Activated T-helper 1 cell treated with Interleukin-2 at 50 U/mL for 16 hours (primary cell): ENCODE data around the gene SDC3.

Experiments used
- DNase-seq: peaks from one replicate; pipeline ENCODE4 v3.0.0-alpha.2; 2020; ENCODE audit warnings: low read depth

The SDC3 gene

GRCh38 chr1:30888975-30889374, 19.6 kb downstream of the SDC3 start:
- no peak for DNase-seq

GRCh38 chr1:30888391-30888790, 20.2 kb downstream of the SDC3 start:
- DNase-seq = no peak

GRCh38 chr1:30887485-30888315, 20.9 kb downstream of the SDC3 start:
- no peak for DNase-seq

- no peak for DNase-seq
Measured at GRCh38 chr1:30886710-30887428, 21.7 kb downstream of the SDC3 start.

- DNase-seq = no peak
Measured at GRCh38 chr1:30885570-30886522, 22.7 kb downstream of the SDC3 start.

GRCh38 chr1:30884723-30885122, 23.8 kb downstream of the SDC3 start:
- DNase-seq = no peak

- DNase-seq = no peak
Measured at GRCh38 chr1:30883389-30884172, 25.0 kb downstream of the SDC3 start.

GRCh38 chr1:30882678-30883388, 25.7 kb downstream of the SDC3 start:
- DNase-seq = no peak

GRCh38 chr1:30881319-30882181, 27.0 kb downstream of the SDC3 start:
- DNase-seq = no peak

- no peak for DNase-seq
Measured at GRCh38 chr1:30880678-30881318, 27.8 kb downstream of the SDC3 start.

- DNase-seq = no peak
Measured at GRCh38 chr1:30879940-30880677, 28.4 kb downstream of the SDC3 start.

- DNase-seq = no peak
Measured at GRCh38 chr1:30879126-30879786, 29.3 kb downstream of the SDC3 start.

- DNase-seq = no peak
Measured at GRCh38 chr1:30878559-30878958, 30.0 kb downstream of the SDC3 start.

GRCh38 chr1:30878016-30878415, 30.5 kb downstream of the SDC3 start:
- DNase-seq = no peak

- no peak for DNase-seq
Measured at GRCh38 chr1:30877205-30877912, 31.2 kb downstream of the SDC3 start.

- no peak for DNase-seq
Measured at GRCh38 chr1:30876451-30877204, 31.9 kb downstream of the SDC3 start.

- DNase-seq = no peak
Measured at GRCh38 chr1:30875916-30876315, 32.6 kb downstream of the SDC3 start.
